Activated CD8-positive, alpha-beta memory T cell treated with anti-CD3 and anti-CD28 coated beads, Interleukin-2, amount 10 ng/mL, durations not matched to agents 7 days and 5 days (primary cell): ENCODE results near the gene DTX1. TPM values are rescaled to one million over a fixed set of nuclear protein-coding genes. Genes with fewer than 3 reads are reported as not detected.

Source experiments
- ATAC-seq: fragments of 150-1000 bp; cut with Tn5 transposase; one replicate; pipeline ENCODE4 v1.10.0; 2021; ENCODE audit warnings: moderate library complexity
- CTCF ChIA-PET: fragments of 350-600 bp; sonication (Branson Sonifier 250); formaldehyde crosslinking; loops from one replicate; lab custom pipeline; 2021; ENCODE audit warnings: antibody characterized with exemption; lab: Charles Lee
- DNase-seq: peaks from one replicate; pipeline ENCODE4 v3.0.0-alpha.2; 2020
- H3K27ac Mint-ChIP-seq: one replicate; pipeline ENCODE4 v1.8.0; 2021; ENCODE audit warnings: mild to moderate bottlenecking, mixed read lengths
- H3K27me3 Mint-ChIP-seq: one replicate; pipeline ENCODE4 v1.8.0; 2021; ENCODE audit warnings: mixed read lengths
- H3K36me3 Mint-ChIP-seq: one replicate; pipeline ENCODE4 v1.8.0; 2021; ENCODE audit warnings: mild to moderate bottlenecking, mixed read lengths
- H3K4me1 Mint-ChIP-seq: one replicate; pipeline ENCODE4 v1.8.0; 2021; ENCODE audit warnings: mixed read lengths
- H3K4me3 Mint-ChIP-seq: one replicate; pipeline ENCODE4 v1.8.0; 2021; ENCODE audit warnings: mild to moderate bottlenecking, moderate library complexity, mixed read lengths
- H3K9me3 Mint-ChIP-seq: one replicate; pipeline ENCODE4 v1.8.0; 2022; ENCODE audit warnings: low read depth, mixed read lengths
- total RNA-seq, 2 experiments: library from RNA; stranded (reverse); gene quantifications; one replicate each; pipeline ENCODE4 v1.2.3, GENCODE V29; 2021

Gene DTX1
- total RNA-seq, 2 experiments from 2014 or later = 0.16 to 0.35 TPM

- DNase-seq (no peak), ATAC-seq (no peak)
- CTCF ChIA-PET = no interaction called here
- H3K4me3 Mint-ChIP-seq = no peak overlapping the region
- H3K9me3 Mint-ChIP-seq = no peaks in the 10 kb centered on the region
- H3K36me3 Mint-ChIP-seq = no peaks in the 10 kb centered on the region
- no peak overlapping the region for H3K27ac Mint-ChIP-seq
- H3K4me1 Mint-ChIP-seq = no peaks in the 10 kb centered on the region
- H3K27me3 Mint-ChIP-seq = peaks cover 15% of the 10 kb centered on the region
Measured at GRCh38 chr12:113041560-113041959, 15.0 kb upstream of the DTX1 start.

DNA sequence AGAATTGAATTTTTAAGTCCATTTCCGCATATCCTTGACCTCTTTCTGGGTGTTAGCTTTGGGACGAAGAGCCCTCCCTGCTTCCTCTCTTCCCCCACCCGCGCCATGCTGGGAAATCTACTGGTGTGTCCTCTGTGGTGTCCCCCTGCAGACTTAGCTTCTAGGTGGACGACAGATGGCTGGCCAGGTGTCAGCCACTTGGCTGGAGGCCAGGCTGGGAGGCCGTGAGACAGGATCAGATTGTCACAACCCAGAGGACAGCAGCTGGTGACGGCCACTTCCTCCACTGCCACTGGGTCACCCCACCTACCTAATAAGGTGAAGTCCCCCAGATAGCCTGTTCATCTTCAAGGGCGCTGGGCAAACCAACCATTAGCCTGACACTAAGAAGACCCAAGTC is 13.3 kb upstream of the DTX1 start:
- Mint-ChIP-seq H3K4me3 (no peak overlapping the region), H3K9me3 (no peaks in the 10 kb centered on the region), H3K36me3 (no peaks in the 10 kb centered on the region), H3K27me3 (peaks cover 18% of the 10 kb centered on the region), H3K4me1 (no peaks in the 10 kb centered on the region), H3K27ac (no peak overlapping the region)
- DNase-seq (no peak), ATAC-seq (no peak)
- CTCF ChIA-PET = interaction anchor here (1.5 kb wide), 1 partner anchor 55 kb away, joined by 4 read pairs; no protein-coding TSS in a partner anchor

- DNase-seq (no peak), ATAC-seq (no peak)
- Mint-ChIP-seq H3K36me3 (no peaks in the 10 kb centered on the region), H3K4me3 (no peak overlapping the region), H3K27ac (no peak overlapping the region), H3K4me1 (no peaks in the 10 kb centered on the region), H3K27me3 (peaks cover 18% of the 10 kb centered on the region), H3K9me3 (no peaks in the 10 kb centered on the region)
- CTCF ChIA-PET = interaction anchor here (1.5 to 2.5 kb wide), 2 partner anchors 54 to 129 kb away, joined by 4 to 9 read pairs; no protein-coding TSS in a partner anchor
Measured at GRCh38 chr12:113044516-113044915, 12.0 kb upstream of the DTX1 start.

DNA sequence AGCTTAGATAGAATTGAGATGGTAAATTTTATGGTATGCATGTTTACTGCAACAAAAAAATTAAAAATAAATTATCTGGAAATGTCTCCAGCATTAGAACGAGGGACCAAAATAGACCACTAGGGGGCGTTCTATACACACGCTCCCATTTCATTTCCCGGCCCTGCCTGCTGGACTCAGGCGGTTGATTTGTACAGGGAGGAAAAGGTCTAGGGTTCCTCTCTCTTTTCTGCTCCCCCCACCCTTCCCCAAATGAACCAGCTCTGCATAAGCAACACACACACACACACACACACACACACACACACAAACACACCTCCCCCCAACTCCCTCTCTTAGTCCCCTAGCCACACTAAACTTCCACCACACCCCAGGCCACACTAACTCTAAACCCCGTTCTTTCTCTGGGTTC is 7.8 kb upstream of the DTX1 start:
- Mint-ChIP-seq H3K9me3 (no peaks in the 10 kb centered on the region), H3K4me3 (no peak overlapping the region), H3K36me3 (no peaks in the 10 kb centered on the region), H3K4me1 (no peaks in the 10 kb centered on the region), H3K27ac (no peak overlapping the region), H3K27me3 (peaks cover 13% of the 10 kb centered on the region)
- DNase-seq (peak; percentile 74), ATAC-seq (peak; percentile 75)
- CTCF ChIA-PET = interaction anchor here (0.7 to 4.9 kb wide), 27 partner anchors 10 to 599 kb away, joined by 3 to 45 read pairs (median 4); partner anchors contain the start of gene OAS1

- CTCF ChIA-PET = interaction anchor here (1.2 to 4.9 kb wide), 6 partner anchors 15 to 103 kb away, joined by 3 to 45 read pairs (median 8); no protein-coding TSS in a partner anchor
- no peaks in the 10 kb centered on the region for H3K9me3 Mint-ChIP-seq
- H3K4me1 Mint-ChIP-seq = no peaks in the 10 kb centered on the region
- H3K27ac Mint-ChIP-seq = no peak overlapping the region
- DNase-seq = no peak
- ATAC-seq = no peak
- H3K4me3 Mint-ChIP-seq = no peak overlapping the region
- H3K36me3 Mint-ChIP-seq = no peaks in the 10 kb centered on the region
- peaks cover 15% of the 10 kb centered on the region for H3K27me3 Mint-ChIP-seq
Measured at GRCh38 chr12:113049976-113050742, 6.4 kb upstream of the DTX1 start.

DNA sequence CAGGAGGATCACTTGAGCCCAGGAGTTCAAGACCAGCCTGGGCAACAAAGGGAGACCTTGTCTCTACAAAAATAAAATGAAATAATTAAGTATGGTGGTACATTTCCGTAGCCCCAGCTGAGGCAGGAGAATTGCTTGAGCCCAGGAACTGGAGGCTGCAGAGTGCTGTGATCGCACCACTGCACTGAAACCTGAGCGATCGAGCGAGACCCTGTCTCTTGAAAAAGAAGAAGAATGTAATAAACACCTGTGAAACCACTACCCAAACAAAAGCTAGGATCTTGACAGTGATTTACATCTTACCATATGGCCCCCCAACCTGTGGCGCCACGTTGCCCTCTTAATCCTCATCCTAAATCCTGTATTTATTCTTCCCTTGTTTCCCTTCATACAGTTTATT is 5.7 kb upstream of the DTX1 start:
- Mint-ChIP-seq H3K27ac (no peak overlapping the region), H3K36me3 (no peaks in the 10 kb centered on the region), H3K27me3 (peaks cover 20% of the 10 kb centered on the region), H3K4me1 (no peaks in the 10 kb centered on the region), H3K9me3 (no peaks in the 10 kb centered on the region), H3K4me3 (no peak overlapping the region)
- ATAC-seq (no peak), DNase-seq (no peak)
- CTCF ChIA-PET = interaction anchor here (0.6 to 4.9 kb wide), 5 partner anchors 20 to 146 kb away, joined by 4 to 45 read pairs (median 11); no protein-coding TSS in a partner anchor

DNA sequence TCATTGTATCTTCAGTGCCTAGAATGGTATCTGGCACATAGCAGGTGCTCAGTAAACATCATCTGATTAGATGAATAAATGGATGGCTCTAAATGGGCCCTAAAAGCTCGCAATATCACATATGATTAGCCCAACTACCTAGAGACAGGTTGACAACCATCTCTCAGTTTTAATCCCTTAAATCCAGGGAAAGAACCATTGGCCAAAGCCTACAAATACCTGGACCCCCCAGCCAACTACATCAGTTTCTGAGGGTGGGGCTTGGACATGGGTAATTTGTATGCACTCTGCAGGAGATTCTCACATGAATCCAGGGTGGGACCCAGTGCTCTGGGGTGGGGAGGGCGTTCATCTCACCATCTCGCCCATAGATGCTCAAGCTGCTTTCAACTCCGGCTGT is 4.8 kb upstream of the DTX1 start:
- Mint-ChIP-seq H3K4me3 (no peak overlapping the region), H3K4me1 (no peaks in the 10 kb centered on the region), H3K27me3 (peaks cover 22% of the 10 kb centered on the region), H3K9me3 (no peaks in the 10 kb centered on the region), H3K36me3 (no peaks in the 10 kb centered on the region), H3K27ac (no peak overlapping the region)
- CTCF ChIA-PET = interaction anchor here (1.7 to 4.9 kb wide), 2 partner anchors 47 to 123 kb away, joined by 6 to 45 read pairs; no protein-coding TSS in a partner anchor
- ATAC-seq (no peak), DNase-seq (no peak)

- Mint-ChIP-seq H3K9me3 (no peaks in the 10 kb centered on the region), H3K27ac (no peak overlapping the region), H3K4me1 (no peaks in the 10 kb centered on the region), H3K27me3 (peaks cover 22% of the 10 kb centered on the region), H3K4me3 (no peak overlapping the region), H3K36me3 (no peaks in the 10 kb centered on the region)
- DNase-seq (no peak), ATAC-seq (no peak)
- CTCF ChIA-PET = interaction anchor here (1.7 to 4.9 kb wide), 2 partner anchors 46 to 122 kb away, joined by 6 to 45 read pairs; no protein-coding TSS in a partner anchor
Measured at GRCh38 chr12:113052326-113052725, 4.2 kb upstream of the DTX1 start.

GRCh38 chr12:113054948-113055486 is 1.5 kb upstream of the DTX1 start:
- no peaks in the 10 kb centered on the region for H3K4me1 Mint-ChIP-seq
- ATAC-seq (no peak), DNase-seq (no peak)
- CTCF ChIA-PET = interaction anchor here (0.8 kb wide), 1 partner anchor 62 kb away, joined by 3 read pairs; no protein-coding TSS in a partner anchor
- H3K27me3 Mint-ChIP-seq = peaks cover 22% of the 10 kb centered on the region
- no peak overlapping the region for H3K27ac Mint-ChIP-seq
- no peak overlapping the region for H3K4me3 Mint-ChIP-seq
- H3K9me3 Mint-ChIP-seq = no peaks in the 10 kb centered on the region
- H3K36me3 Mint-ChIP-seq = no peaks in the 10 kb centered on the region

GRCh38 chr12:113055594-113056380 is 743 bp upstream of the DTX1 start:
- peaks cover 22% of the 10 kb centered on the region for H3K27me3 Mint-ChIP-seq
- H3K4me3 Mint-ChIP-seq = no peak overlapping the region
- H3K36me3 Mint-ChIP-seq = no peaks in the 10 kb centered on the region
- DNase-seq = no peak
- ATAC-seq = no peak
- H3K27ac Mint-ChIP-seq = no peak overlapping the region
- CTCF ChIA-PET = interaction anchor here (1.1 kb wide), 1 partner anchor 97 kb away, joined by 3 read pairs; no protein-coding TSS in a partner anchor
- no peaks in the 10 kb centered on the region for H3K9me3 Mint-ChIP-seq
- no peaks in the 10 kb centered on the region for H3K4me1 Mint-ChIP-seq

- peak overlapping the region; percentile 5 for H3K4me3 Mint-ChIP-seq
- CTCF ChIA-PET = interaction anchor here (1.1 kb wide), 1 partner anchor 97 kb away, joined by 3 read pairs; no protein-coding TSS in a partner anchor
Measured at GRCh38 chr12:113056381-113056630, 224 bp upstream of the DTX1 start.

GRCh38 chr12:113057565-113058485 is 1.3 kb downstream of the DTX1 start:
- ATAC-seq (no peak), DNase-seq (no peak)
- Mint-ChIP-seq H3K36me3 (no peaks in the 10 kb centered on the region), H3K4me3 (no peak overlapping the region), H3K27ac (no peak overlapping the region), H3K4me1 (no peaks in the 10 kb centered on the region), H3K9me3 (no peaks in the 10 kb centered on the region), H3K27me3 (peaks cover 22% of the 10 kb centered on the region)
- CTCF ChIA-PET = interaction anchor here (1.6 kb wide), 1 partner anchor 9 kb away, joined by 6 read pairs; no protein-coding TSS in a partner anchor

More at GRCh38 chr12:113056381-113056630, 224 bp upstream of the DTX1 start:
- Mint-ChIP-seq H3K36me3 (no peaks in the 10 kb centered on the region), H3K27me3 (peaks cover 22% of the 10 kb centered on the region), H3K4me1 (no peaks in the 10 kb centered on the region), H3K27ac (no peak overlapping the region), H3K9me3 (no peaks in the 10 kb centered on the region)
- no peak for DNase-seq
- no peak for ATAC-seq
